Inflammatory macrophage treated with lipopolysaccharide for 4 hours (primary cell): Measurements from ENCODE around the gene SPSB2.

Experiments
- DNase-seq: peaks from one replicate; pipeline ENCODE4 v3.0.0-alpha.2; 2020

SPSB2 gene

DNA sequence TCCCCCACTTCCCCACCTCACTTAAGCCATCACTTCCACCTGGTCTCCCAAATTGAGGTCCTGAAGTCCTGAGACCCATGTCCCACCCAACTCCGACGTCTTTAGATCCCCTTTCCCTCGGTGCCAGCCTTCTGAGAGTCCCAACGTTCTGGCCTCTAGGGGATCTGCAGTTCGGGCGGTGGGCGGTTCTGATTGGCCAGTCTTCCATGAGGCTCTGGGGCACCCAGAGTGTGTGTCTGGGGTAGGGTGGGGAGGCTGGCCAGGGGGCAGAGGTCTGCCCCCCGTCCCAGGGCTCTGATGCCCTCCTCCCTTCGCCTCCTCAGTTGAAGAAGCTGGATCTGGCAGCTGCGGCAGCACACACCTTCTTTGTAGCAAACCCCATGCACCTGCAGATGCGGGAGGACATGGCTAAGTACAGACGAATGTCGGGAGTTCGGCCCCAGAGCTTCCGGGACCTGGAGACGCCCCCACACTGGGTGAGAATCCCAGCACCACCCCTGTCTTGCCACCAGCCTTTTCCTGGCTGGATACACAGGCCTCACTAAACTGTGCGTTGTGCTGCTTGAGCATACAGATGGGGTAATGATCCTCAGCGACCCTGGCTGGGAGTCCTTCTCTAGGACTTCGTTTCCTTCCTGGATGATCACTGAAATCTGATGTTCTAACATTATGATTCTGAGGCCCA lies 43.4 kb downstream of the SPSB2 start:
- no peak for DNase-seq

DNA sequence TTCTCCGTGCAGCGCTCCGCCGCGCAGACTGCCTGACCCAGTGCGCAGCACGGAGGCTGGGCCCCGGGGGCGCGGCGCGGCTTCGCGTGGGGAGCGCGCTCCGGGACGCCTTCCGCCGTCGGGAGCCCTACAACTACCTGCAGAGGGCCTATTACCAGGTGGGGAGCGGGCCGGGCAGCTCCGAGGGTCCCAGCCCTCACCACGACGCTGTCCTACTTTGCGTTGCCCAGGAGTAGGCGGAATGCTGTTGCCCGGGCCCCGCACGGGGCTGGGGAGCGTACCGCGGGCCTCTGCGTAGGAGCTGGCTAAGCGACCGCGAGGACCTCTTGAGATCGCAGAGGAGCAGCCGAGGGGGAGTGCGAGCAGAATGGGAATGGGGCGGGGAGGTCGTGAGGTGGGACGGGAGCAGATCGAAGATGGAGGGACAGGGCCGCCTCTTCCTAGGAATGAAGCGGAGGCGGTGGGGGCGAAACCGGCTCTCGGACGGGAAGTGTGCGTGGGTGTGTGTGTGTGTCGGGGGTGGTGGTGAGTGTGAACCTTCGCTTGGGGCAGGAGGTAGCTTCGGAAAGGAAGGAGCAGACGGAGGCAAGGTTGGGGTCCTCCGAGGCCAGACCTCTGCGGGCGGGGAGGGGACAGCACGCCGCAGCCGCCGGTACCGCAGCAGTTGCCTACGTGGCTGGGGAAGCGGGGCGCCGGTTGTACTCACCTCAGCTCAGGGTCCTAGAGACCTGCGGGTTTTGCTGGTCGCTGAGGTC lies 44.1 kb downstream of the SPSB2 start:
- DNase-seq = peak; percentile 5

DNA sequence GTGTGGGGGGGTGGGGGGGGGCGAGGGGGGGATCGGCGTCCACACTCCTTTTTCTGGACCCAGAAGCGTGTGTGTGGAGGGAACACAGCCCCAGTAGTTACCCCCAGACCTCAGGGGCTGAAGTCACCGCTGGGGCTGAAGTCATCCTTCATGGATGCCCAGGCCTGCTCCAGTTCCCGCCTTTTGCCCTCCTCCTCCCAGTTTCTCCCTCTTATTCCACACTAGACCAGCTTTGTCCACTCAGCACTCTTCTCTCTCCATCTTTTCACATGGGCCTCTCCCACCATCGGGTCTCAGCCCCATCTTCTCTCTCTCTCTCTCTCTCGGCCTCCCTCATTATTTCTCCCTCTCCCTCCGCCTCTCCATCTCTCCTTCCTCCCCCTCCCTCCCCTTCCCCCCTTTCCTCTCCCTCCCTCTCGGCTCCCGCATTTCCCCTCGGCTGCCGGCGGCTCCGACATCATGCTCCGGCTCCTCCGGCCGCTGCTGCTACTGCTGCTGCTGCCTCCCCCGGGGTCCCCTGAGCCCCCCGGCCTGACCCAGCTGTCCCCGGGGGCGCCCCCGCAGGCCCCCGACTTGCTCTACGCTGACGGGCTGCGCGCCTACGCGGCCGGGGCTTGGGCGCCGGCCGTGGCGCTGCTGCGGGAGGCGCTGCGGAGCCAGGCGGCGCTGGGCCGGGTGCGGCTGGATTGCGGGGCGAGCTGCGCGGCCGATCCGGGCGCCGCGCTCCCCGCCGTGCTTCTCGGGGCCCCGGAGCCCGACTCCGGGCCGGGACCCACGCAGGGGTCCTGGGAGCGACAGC lies 44.9 kb downstream of the SPSB2 start, which contains the start of gene P3H3:
Gene P3H3 (plus strand): TSS at position 426 of the 799 bp plus-strand sequence. CDS start 34 bp downstream, at position 460.
- peak; percentile 8 for DNase-seq

DNA sequence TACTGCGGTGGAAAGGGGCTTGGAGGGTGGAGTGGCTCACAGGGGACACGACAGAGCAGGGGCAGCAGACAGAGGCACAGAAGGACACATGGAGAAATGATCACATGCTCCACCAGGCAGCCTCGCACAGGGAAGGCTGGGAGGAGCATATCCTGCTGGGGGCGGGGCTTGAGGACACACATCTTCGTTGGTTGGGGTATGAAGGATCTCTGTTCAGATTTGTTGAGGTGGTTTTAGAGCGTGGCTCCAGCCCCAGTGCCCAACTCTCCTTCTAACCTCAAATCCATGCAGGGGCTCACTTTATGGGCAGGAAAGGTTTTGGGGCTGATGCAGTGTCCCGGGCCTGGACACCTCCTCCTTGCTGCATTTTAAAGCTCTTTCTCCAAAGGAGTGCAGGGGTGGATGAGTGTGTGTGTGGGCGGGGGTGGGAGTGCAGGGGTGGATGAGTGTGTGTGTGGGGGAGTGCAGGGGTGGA lies 45.6 kb downstream of the SPSB2 start:
- DNase-seq = peak; percentile 58

DNA sequence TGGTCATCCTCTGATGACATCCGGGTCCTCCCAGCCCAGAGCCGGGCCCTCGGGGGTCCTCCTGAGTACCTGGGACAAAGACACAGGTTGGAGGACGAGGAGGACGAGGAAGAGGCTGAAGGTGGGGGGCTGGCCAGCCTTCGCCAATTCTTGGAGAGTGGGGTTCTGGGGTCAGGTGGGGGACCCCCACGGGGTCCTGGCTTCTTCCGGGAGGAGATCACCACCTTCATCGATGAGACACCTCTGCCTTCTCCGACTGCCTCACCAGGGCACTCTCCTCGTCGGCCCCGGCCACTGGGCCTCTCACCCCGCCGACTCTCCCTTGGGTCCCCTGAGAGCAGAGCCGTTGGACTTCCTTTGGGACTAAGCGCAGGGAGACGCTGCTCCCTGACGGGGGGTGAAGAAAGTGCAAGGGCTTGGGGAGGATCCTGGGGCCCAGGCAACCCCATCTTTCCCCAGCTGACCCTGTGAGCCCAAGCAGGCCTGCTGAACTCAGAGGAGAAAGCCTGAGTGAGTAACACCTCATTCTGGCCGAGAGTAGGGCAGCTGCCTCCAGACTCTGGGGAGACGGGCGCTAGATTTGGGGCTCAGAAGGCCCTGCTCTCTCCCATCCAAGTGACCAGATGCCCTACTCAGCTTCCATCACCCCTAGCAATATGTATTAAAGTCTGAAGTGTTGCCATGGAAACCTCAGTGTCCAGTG lies 46.2 kb downstream of the SPSB2 start:
- DNase-seq = no peak

DNA sequence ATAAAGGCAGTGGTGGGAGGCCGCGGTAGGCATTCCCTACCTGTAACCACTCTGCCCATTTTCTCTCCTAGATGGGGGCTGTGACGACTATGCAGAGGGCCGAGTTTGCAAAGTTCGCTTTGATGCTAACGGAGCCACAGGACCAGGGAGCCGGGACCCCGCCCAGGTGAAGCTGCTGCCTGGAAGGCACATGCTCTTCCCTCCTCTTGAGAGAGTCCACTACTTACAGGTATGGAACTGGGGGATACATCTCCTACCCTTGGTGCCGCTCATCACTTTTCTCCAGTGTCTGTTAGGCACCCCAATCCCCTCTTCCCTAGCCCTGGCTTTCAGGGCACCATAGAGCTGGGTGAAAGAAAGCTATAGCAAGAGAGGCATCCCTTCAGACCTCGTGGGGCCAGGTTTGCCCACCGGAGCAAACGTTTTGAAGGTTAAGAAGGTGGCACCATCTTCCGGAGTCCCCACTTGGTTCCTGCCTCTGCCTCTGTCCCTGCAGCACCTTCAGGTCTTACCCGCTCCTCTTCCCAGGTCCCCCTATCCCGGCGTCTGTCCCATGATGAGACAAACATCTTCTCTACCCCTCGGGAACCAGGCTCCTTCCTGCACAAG lies 46.9 kb downstream of the SPSB2 start:
- no peak for DNase-seq

DNA sequence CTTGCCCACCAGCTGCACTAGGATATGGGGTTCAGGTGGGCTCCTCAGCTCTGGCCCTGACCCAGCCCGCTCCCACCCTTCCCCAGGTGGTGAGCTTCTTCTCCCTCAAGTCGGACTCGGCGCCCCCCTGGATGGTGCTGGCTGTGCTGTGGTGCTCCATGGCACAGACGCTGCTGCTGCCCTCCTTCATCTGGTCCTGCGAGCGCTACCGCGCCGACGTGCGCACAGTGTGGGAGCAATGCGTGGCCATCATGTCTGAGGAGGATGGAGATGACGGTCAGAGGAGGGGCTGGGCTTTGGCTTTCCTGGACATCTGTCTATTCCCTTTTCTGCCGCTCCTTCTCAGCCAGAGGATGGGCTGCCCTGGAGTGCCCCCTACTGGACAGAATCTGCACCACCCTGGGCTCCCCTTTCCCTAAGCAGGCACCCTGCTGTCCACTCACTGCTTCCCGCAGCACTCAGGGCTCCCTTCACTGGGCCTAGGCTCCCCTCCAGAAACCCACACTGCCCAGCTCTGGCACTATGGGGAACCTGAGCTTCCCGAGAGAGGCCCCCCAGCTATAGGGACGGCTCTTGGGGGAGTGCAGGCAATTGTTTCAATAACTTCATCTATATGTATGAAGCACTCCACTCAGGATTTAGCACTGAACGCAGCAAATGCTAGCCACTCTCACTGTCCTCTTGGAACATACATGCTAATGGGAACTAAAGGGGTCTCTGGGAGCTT lies 47.5 kb downstream of the SPSB2 start:
- peak; percentile 76 for DNase-seq

DNA sequence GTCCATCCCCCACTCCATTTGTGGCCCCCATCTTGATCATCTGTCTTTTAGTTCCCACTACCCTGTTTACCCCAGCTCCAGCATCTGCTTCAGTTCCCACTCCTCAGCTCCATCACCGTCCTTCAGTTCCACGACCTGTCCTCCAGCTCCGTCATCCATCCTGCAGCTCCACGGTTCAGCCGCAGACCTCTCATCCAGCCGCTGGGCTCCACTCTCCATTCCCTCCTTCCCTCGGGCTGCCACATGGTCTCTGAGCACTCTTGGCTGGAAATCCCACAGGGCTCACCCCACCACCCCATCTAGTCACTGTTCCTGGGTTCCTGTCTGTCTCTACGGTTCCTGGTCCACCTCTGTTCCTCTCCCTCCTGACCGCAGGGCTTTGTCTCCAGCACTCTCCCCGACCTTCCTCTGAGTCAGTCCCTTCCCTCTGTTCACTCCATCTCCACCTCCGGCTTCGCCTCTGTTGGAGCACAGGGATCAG lies 48.2 kb downstream of the SPSB2 start:
- DNase-seq = no peak

DNA sequence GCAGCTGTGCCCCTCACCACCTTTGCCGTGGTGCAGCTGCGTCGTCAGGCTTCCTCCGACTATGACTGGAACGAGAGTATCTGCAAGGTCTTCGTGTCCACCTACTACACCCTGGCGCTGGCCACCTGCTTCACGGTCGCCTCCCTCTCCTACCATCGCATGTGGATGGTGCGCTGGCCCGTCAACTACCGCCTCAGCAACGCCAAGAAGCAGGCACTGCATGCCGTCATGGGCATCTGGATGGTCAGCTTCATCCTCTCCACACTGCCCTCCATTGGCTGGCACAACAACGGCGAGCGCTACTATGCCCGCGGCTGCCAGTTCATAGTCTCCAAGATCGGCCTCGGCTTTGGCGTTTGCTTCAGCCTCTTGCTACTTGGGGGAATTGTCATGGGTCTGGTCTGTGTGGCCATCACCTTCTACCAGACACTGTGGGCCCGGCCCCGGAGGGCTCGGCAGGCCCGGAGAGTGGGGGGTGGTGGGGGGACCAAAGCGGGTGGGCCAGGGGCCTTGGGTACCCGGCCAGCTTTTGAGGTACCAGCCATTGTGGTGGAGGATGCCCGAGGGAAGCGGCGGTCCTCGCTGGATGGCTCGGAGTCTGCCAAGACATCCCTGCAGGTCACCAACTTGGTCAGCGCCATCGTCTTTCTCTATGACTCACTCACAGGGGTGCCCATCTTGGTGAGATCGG lies 48.9 kb downstream of the SPSB2 start:
- DNase-seq = no peak

DNA sequence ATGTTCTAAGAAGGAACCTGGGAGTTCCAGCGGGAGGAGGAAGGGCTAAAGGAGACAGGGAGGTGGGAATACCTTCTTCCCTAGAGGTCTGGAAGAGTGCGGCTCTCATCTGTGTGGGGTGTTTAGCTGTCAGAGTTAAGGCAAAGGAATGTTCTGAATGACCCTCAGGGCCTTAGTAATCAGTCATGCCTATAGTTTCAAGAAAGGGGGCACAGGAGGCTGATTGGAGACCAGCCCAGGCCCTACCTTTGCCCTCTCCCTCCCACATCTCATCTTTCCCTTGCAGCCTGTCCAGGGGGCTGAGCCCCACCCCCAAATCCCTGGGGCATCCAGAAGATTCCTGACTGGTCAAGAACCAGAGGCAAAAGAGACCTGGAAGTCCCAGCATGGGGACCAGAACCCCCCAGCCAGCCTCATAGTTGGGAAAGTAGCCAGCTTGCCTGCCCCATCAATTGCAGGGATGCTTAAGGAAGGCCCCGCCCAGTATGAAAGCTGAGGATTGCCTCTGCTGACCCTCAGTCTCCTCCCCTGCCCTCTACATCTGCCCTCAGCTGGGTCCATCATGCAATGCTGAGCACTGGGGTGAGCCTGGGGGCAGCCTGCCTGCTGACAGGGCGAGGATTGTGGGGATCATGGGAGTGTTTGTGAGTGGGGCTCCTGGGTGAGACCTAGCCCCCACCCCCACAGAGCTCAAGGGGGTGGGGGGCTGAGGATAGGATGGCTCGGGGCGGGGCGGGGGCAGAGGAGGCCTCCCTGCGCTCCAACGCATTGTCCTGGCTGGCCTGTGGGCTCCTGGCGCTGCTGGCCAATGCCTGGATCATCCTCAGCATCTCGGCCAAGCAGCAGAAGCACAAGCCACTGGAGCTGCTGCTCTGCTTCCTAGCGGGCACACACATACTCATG lies 49.7 kb downstream of the SPSB2 start:
- DNase-seq = no peak

DNA sequence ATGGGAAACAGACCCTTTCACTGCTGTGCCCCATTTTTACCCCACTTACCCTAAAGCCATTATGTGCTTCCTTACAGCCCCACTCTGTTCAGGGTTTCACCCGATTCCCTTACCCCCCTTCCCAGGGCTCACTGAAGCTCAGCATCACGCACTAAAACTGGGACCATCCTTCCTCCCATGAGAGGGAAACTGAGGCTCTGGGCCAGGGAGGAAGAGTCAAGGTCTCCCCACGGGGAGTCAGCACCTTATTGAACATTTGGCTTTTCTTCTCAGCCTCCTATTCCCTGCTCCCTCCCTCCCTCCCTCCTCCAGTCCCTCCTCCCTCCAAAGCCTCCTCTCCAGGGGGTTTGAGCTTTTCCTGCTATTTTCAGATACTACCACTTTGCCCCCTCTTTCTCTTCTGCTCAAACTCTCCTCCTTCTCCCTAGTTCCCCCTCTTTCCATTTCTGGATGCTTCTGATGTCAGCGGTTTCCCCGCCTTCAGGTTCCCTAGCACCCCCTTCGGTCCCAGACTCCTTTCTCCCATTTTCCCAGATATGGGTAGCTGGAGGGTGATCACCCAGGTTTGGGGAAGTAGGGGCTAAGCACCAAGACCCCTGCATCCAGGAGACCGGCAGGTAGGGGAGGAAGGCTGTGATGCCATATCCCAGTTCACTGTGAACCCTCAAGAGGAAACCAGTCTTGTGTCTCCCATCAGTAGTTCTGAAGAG lies 50.5 kb downstream of the SPSB2 start:
- DNase-seq = no peak

DNA sequence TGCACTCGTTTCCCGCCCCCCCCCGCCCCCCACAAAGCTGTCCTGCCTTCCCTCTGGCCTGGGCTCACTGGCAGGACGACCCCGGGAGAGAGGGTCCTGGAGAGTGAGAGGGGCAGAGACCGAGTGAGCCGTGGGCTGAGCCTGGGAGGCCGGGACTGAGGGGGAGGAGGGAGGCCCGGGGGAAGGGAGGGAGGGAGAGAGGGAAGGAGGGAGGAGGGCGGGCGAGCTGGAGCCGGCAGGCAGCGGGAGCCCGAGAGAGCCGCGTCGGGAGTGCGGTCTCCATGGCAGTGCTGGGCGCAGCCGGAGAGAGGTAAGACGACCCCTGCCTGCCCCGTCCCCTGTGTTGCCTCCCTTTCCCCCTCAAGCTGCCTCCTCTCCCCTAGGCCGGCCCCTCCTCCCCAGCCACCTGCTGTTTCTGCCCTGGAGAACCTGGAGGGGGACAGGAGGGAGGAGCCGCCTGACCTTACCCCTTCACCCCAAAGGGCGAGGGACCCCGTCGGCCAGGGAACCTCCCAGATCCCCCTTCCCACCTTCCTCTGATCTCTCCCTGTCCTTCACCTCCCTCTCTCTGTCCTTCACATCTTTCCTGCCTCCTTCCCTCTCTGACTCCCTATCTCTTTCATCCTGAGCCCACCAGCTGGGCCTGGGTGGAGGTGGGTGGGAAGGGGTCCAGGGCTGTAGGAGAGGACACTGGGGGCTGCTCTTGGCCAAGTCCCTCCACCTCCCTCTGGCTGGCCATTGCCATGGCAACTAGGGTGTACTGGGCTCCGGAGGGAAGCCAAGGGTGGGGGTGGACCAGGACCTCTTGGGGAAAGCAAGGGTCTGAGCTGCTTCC lies 51.3 kb downstream of the SPSB2 start, which contains the start of gene GPR162:
Gene GPR162 (plus strand): TSS at position 231 of the 835 bp plus-strand sequence. CDS start 2,078 bp downstream, outside the sequence.
- DNase-seq = peak; percentile 10
